ENCODE measurements around the gene RAG2.

Gene RAG2

DNA sequence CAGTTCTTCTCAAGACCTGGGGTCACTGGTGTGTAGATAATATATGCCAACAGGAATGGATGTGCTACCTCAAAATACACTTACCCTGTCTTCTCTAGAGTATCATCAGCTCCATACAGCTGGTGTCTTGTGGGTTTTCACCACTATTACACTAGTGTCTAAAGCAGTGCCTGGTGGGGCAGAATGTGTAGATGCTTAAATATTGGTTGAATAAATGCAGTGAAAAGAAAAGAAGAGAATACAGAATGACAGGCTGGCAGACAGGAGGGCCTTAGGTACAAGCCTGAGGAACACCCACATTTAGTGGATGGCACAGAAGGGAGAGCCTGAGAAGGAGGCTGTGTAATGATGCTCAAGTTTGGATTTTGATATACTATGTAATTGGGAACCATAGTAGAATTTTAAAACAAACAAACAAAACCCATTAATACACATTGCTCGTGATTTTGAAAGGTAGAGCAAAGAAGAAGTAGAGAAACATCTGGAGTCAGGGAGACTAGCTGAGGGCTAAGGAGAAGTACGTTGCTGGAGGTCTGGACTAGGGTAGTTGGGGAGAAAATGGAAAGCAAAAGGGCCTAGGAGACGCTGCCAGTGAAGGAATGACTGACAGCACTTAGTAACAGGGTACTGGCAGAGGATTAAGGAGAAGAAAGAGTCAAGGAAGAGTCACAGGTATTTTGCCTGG lies 20.5 kb upstream of the RAG2 start:
- no peak overlapping the region for H3K9ac ChIP-seq (ENCODE audit: low read depth, low read length)
- no peaks in the 10 kb centered on the region for H3K9me3 ChIP-seq (ENCODE audit: insufficient read depth, low read depth, low read length)
- no peaks in the 10 kb centered on the region for H3K36me3 ChIP-seq (ENCODE audit: insufficient read depth, low read depth, low read length)

DNA sequence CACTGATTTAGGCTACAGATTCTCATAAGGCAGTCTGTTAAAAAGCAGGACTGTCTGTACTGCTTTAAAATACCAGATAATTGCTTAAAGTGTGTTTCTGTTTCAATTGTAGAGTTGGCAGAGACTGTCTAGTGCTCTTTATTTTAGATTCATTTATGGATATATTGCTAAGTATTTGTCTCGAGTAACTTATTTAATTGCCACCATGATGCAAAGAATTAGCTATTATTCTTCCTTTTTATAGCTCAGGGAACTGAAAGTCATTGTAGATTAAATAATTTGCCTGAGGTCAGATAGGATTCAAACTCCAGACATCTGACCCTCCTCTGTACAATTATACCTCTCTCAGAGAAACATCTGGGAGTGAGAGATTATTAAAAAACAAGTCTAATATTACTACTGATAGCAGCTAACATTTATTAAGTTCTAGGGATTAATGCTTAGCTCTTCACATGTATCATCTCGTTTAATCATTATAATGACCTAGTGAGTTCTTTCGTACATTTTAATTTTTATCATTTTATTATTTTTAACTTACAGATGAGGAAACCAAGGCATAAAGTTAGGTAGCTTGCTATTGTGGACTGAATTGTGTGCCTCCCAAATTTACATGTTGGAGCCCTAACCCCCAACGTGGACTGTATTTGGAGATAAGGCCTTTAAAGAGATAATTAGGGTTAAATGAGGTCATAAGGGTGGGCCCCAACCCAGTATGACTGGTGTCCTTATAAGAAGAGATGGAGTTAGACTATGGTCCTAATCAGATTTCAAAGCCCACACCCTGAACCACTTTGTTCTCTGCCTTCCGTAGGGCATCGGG lies 19.7 kb upstream of the RAG2 start:
- Histone ChIP-seq H3K4me1 (ENCODE audit: insufficient read depth, low read length) (no peaks in the 10 kb centered on the region), H3K4me3 (ENCODE audit: low read length) (no peak overlapping the region), H3K27ac (ENCODE audit: low read length) (no peak overlapping the region), H3K9me3 (ENCODE audit: insufficient read depth, low read depth, low read length) (no peaks in the 10 kb centered on the region), H3K27me3 (ENCODE audit: insufficient read depth, low read length) (no peaks in the 10 kb centered on the region), H3K9ac (ENCODE audit: low read depth, low read length) (no peak overlapping the region), H3K36me3 (ENCODE audit: insufficient read depth, low read depth, low read length) (no peaks in the 10 kb centered on the region)

More for the DNA sequence above, 20.5 kb upstream of the RAG2 start:
- no peak overlapping the region for H3K4me3 ChIP-seq (ENCODE audit: low read length)
- H3K4me1 ChIP-seq (ENCODE audit: insufficient read depth, low read length) = no peaks in the 10 kb centered on the region
- no peaks in the 10 kb centered on the region for H3K27me3 ChIP-seq (ENCODE audit: insufficient read depth, low read length)
- H3K27ac ChIP-seq (ENCODE audit: low read length) = no peak overlapping the region

DNA sequence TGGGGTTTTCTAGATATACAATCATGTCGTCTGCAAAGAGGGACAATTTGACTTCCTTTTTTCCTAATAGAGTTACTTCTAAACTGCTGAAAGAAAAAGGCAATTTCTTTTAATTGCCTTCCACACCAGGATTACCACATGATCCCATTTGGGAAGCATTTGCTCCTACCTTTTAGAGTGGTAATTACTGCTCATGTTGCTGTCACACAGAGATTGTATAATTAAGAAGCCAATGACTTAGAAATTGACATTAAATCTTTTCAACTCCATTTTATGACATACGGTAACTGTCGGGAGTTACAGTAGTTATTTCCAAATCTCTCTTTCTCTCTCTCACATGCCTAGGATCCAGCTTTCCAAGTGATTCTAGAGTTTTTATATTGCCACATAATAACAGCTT lies 17.8 kb upstream of the RAG2 start:
- H3K27ac ChIP-seq (ENCODE audit: low read length) = no peak overlapping the region
- H3K9me3 ChIP-seq (ENCODE audit: insufficient read depth, low read depth, low read length) = no peaks in the 10 kb centered on the region
- no peak overlapping the region for H3K4me3 ChIP-seq (ENCODE audit: low read length)
- no peak overlapping the region for H3K9ac ChIP-seq (ENCODE audit: low read depth, low read length)
- no peaks in the 10 kb centered on the region for H3K4me1 ChIP-seq (ENCODE audit: insufficient read depth, low read length)
- H3K36me3 ChIP-seq (ENCODE audit: insufficient read depth, low read depth, low read length) = no peaks in the 10 kb centered on the region
- no peaks in the 10 kb centered on the region for H3K27me3 ChIP-seq (ENCODE audit: insufficient read depth, low read length)

DNA sequence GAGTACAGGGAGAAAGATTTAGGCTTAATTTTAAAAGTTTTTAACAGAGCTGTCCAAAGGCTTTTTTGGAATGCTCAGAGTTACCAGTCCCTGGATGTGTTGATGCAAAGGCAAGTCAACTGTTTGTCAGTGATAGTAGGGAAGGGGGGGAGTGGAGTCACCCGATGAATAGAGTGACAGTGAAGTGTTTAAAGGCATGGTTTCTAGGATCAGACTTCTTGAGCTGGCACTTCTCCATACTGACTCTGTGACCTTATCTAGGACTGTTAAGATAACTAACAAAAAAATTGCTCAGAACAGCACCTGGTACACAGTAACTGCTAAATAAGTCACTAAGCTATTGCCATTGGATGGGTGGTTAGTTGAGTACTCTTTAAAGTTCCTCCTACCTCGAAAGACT lies 11.3 kb upstream of the RAG2 start:
- Histone ChIP-seq H3K27me3 (ENCODE audit: insufficient read depth, low read length) (no peaks in the 10 kb centered on the region), H3K9me3 (ENCODE audit: insufficient read depth, low read depth, low read length) (no peaks in the 10 kb centered on the region), H3K4me1 (ENCODE audit: insufficient read depth, low read length) (no peaks in the 10 kb centered on the region), H3K4me3 (ENCODE audit: low read length) (no peak overlapping the region), H3K27ac (ENCODE audit: low read length) (no peak overlapping the region), H3K36me3 (ENCODE audit: insufficient read depth, low read depth, low read length) (no peaks in the 10 kb centered on the region), H3K9ac (ENCODE audit: low read depth, low read length) (no peak overlapping the region)

DNA sequence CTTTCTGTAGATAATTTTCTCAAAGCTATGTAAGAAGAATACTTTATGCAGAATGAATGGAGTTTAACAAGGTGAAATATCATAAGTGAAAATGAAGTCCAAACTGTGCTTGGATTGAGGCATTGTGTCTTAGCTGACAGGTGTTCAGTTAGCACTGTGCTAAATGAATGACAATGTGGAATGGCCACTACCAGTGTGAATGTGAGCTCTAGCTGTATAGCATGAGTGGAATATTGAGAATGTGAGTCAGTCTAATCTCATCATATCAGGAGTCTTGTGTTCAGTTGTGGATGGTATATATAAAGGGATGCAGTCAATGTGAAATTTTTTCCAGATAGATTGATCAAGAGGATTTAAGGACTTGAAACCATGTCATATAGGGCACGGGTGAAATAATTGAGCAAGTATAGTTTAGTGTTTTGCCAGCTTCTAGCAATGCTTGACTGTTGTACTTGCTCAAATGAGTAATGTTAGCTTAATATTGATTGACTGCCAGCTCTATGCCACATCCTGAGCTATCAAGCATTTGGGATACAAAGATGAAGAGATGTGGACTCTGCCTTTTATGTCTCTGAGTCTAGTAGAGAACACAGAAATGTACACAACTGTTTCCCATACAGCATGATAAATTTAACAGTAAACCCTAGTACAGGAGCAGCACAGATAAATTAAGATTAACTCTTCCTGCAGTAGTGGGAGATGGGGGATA lies 10.6 kb upstream of the RAG2 start:
- Histone ChIP-seq H3K9me3 (ENCODE audit: insufficient read depth, low read depth, low read length) (no peaks in the 10 kb centered on the region), H3K27me3 (ENCODE audit: insufficient read depth, low read length) (no peaks in the 10 kb centered on the region), H3K4me3 (ENCODE audit: low read length) (no peak overlapping the region), H3K4me1 (ENCODE audit: insufficient read depth, low read length) (no peaks in the 10 kb centered on the region), H3K27ac (ENCODE audit: low read length) (no peak overlapping the region), H3K36me3 (ENCODE audit: insufficient read depth, low read depth, low read length) (no peaks in the 10 kb centered on the region), H3K9ac (ENCODE audit: low read depth, low read length) (no peak overlapping the region)

DNA sequence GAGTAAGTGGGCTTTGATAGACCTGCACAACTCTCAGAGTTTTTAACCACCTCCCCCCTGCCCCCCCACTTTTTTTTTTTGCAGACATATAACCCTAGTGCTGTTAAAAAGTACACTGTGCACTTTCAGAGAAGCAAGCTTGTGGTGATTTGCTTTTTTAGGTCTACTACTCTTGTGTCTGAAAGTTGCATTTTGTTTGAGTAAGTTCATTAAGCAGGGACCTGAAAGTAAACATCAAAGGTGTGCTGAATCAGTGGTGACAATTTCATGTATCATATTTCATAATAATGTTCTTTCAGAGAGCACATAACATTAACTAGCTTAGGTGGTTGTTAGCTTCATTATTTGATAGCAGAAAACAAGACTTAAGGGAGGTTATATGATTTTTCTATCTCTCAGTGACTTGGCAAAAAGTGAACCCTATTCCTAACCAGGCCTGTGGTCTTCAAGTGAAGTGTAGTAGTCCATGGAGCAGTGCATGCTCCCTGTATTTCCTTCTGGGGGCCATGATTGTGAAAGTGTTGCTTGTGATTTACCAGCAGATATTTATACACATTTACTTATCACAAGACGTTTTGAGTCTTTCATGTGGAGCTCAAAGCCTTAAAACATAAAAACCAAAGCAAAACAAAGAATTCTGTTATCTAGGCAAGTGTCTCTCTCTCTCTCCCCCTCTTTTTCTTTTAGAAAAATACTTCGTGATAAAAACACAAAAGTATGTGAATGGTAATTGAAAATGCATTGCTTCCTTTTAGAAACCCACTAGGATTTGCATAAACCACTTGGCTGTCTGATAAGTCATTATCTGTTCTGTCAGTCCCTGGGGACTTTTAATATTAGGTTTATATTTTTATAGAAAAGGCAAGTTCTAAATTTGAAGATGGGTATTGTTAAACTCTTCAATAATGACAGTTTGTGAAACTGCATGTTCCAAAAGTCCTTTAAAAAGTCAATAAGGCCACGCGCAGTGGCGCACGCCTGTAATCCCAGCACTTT lies 7.5 kb upstream of the RAG2 start:
- no peak overlapping the region for H3K27ac ChIP-seq (ENCODE audit: low read length)
- H3K4me3 ChIP-seq (ENCODE audit: low read length) = no peak overlapping the region

DNA sequence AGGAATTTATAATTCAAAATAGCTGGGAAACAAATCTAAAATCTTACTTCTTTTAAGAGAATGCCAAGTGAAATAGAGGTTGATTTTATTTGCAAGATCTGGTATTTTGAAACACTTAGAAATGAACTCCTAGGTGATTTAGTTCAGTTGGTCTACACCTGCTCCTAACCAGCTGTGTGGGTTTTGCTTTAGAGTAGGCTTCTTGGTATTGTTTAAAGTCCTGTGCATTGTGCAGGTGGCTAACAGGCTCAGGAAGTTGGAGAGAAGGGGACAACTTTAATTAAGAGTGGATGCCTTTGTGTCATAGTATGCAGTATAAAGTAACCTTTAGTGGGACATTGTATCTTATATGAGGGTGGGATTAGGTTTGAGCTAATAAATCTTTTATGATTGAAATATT lies 4.1 kb upstream of the RAG2 start:
- H3K36me3 ChIP-seq (ENCODE audit: insufficient read depth, low read depth, low read length) = no peaks in the 10 kb centered on the region
- H3K27me3 ChIP-seq (ENCODE audit: insufficient read depth, low read length) = no peaks in the 10 kb centered on the region
- H3K9me3 ChIP-seq (ENCODE audit: insufficient read depth, low read depth, low read length) = no peaks in the 10 kb centered on the region
- H3K4me1 ChIP-seq (ENCODE audit: insufficient read depth, low read length) = no peaks in the 10 kb centered on the region
- no peak overlapping the region for H3K4me3 ChIP-seq (ENCODE audit: low read length)
- no peak overlapping the region for H3K9ac ChIP-seq (ENCODE audit: low read depth, low read length)
- H3K27ac ChIP-seq (ENCODE audit: low read length) = no peak overlapping the region

More for the DNA sequence above, 7.5 kb upstream of the RAG2 start:
- Histone ChIP-seq H3K9me3 (ENCODE audit: insufficient read depth, low read depth, low read length) (no peaks in the 10 kb centered on the region), H3K9ac (ENCODE audit: low read depth, low read length) (no peak overlapping the region), H3K4me1 (ENCODE audit: insufficient read depth, low read length) (no peaks in the 10 kb centered on the region), H3K27me3 (ENCODE audit: insufficient read depth, low read length) (no peaks in the 10 kb centered on the region), H3K36me3 (ENCODE audit: insufficient read depth, low read depth, low read length) (no peaks in the 10 kb centered on the region)

DNA sequence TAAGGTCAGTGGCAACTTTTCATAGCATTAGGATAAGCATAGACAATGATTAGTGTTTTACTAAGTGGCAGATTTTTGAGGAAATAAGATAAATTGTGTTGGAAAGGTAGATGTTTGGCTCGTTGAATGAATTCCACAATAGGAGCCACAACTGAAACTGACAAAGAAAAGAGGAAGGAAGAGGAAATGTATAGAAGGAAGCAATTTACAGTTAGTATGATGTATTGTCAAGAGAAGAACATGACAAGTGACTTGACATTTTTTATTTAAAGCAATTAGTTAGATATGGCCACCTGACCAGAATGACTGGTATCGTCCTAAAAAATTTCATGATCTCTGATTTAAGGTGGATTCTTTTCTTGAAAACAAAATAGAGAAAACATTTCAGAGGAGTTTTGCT lies 3.1 kb upstream of the RAG2 start:
- no peaks in the 10 kb centered on the region for H3K4me1 ChIP-seq (ENCODE audit: insufficient read depth, low read length)
- H3K27me3 ChIP-seq (ENCODE audit: insufficient read depth, low read length) = no peaks in the 10 kb centered on the region
- no peak overlapping the region for H3K9ac ChIP-seq (ENCODE audit: low read depth, low read length)
- H3K27ac ChIP-seq (ENCODE audit: low read length) = no peak overlapping the region
- H3K4me3 ChIP-seq (ENCODE audit: low read length) = no peak overlapping the region
- H3K9me3 ChIP-seq (ENCODE audit: insufficient read depth, low read depth, low read length) = no peaks in the 10 kb centered on the region
- no peaks in the 10 kb centered on the region for H3K36me3 ChIP-seq (ENCODE audit: insufficient read depth, low read depth, low read length)

DNA sequence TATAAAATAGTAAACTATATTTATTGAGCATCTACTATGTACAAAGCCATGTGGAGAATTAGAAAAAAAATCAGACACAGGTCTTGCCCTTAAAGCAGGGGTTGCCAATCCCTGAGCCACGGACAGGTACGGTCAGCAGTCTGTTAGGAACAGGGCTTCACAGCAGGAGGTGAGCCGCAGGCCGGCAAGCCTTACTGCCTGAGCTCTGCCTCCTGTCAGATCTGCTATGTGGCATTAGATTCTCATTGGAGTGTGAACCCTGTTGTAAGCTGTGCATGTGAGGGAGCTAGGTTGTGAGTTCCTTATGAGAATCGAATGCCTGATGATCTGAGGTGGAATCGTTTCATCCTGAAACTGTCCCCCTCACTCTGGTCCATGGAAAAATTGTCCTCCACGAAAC lies 2.1 kb upstream of the RAG2 start:
- H3K9ac ChIP-seq (ENCODE audit: low read depth, low read length) = no peak overlapping the region
- no peaks in the 10 kb centered on the region for H3K9me3 ChIP-seq (ENCODE audit: insufficient read depth, low read depth, low read length)
- H3K36me3 ChIP-seq (ENCODE audit: insufficient read depth, low read depth, low read length) = no peaks in the 10 kb centered on the region
- no peak overlapping the region for H3K27ac ChIP-seq (ENCODE audit: low read length)
- H3K4me1 ChIP-seq (ENCODE audit: insufficient read depth, low read length) = no peaks in the 10 kb centered on the region
- H3K4me3 ChIP-seq (ENCODE audit: low read length) = no peak overlapping the region
- H3K27me3 ChIP-seq (ENCODE audit: insufficient read depth, low read length) = no peaks in the 10 kb centered on the region

DNA sequence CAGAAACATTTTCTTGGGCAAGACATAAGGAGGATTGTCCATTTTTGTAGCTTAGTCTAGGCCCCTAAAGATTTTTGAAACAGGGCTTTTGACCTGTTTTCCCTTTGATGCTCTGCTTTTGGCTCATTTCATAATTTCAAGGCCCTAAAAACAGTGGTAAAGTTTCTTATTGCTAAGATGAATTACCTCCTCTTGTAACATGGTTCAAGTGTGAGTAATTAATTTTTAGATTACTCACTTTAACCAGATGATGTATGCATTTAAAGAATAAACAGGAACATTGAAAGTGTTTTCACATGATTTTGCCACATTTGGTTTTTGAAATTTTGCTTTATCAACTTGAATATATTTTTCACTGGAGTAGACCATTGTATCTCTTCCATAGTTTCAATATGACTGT lies 1.2 kb downstream of the RAG2 start:
- Histone ChIP-seq H3K27me3 (ENCODE audit: insufficient read depth, low read length) (peaks cover 6% of the 10 kb centered on the region; the same call in 1 of the 2 replicates), H3K4me3 (ENCODE audit: low read length) (no peak overlapping the region), H3K27ac (ENCODE audit: low read length) (no peak overlapping the region), H3K9ac (ENCODE audit: low read depth, low read length) (no peak overlapping the region), H3K9me3 (ENCODE audit: insufficient read depth, low read depth, low read length) (no peaks in the 10 kb centered on the region), H3K36me3 (ENCODE audit: insufficient read depth, low read depth, low read length) (no peaks in the 10 kb centered on the region), H3K4me1 (ENCODE audit: insufficient read depth, low read length) (no peaks in the 10 kb centered on the region)

Measured in iPS-20b (cell line).